ENCODE measurements around the gene MRPS18A.
"Not testable (repeated sequence)": the region's sequence is repeated elsewhere in the genome, so short reads cannot be mapped to it uniquely, and the experiment has no call there.

The MRPS18A gene

DNA sequence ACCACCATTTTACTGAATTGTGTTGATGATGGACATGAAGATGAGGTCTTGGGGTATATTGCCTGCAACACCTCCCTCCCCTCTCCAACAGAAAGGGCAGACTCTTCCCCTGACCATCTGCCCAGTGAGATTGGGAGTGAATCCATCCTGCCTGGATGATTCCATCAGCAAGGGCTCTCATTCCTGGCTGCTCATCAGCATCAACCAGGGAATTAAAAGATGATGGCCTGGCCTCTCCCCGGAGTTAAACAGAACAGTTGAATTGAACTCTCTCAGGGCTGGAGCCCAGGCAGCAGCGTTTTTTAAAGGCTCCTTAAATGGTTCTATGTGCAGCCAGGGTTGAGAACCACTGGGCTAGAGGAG is 14.6 kb upstream of the MRPS18A start:
- DNase-seq (ENCODE audit: low read depth in 1 of 2, low spot score in 1 of 2): no peak
- in situ Hi-C loops (cut with HindIII; ENCODE audit: low pct_unique_long_range_greater_than_20kb, low sequenced_read_pairs): no loop called here
- no peak for TF ChIP-seq JUND (IDR thresholded peaks at IDR 0.05; ENCODE audit: low read depth)

DNA sequence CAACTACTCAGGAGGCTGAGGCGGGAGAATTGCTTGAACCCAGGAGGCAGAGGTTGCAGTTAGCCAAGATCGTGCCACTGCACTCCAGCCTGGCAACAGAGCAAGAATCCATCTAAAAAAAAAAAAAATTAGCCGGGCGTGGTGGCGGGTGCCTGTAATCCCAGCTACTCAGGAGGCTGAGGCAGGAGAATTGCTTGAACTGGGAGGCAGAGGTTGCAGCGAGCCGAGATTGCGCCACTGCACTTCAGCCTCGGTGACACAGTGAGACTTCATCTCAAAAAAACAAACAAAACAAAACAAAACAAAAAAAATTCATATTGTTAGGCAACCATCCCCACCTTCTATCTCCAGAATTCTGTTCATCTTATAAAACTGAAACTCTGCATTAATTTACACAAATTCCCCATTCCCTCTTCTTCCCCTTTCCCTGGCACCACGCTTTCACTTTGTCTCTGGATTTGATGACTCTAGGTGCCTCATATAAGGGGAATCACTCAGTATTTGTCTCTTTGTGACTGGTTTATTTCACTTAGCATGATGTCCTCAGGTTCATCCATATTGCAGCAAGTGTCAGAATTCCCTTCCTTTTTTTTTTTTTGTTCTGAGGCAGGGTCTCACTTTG is 13.5 kb upstream of the MRPS18A start:
- in situ Hi-C loops (cut with HindIII; ENCODE audit: low pct_unique_long_range_greater_than_20kb, low sequenced_read_pairs); DNase-seq (ENCODE audit: low read depth in 1 of 2, low spot score in 1 of 2): not testable (repeated sequence)

GRCh38 chr6:43699564-43700186 is 12.1 kb upstream of the MRPS18A start:
- in situ Hi-C loops (cut with HindIII; ENCODE audit: low pct_unique_long_range_greater_than_20kb, low sequenced_read_pairs): no loop called here
- no peak for DNase-seq (ENCODE audit: low read depth in 1 of 2, low spot score in 1 of 2)
- TF ChIP-seq JUND (IDR thresholded peaks at IDR 0.05; ENCODE audit: low read depth): no peak

- in situ Hi-C loops (cut with HindIII; ENCODE audit: low pct_unique_long_range_greater_than_20kb, low sequenced_read_pairs): no loop called here
- no peak for DNase-seq (ENCODE audit: low read depth in 1 of 2, low spot score in 1 of 2)
- TF ChIP-seq JUND (IDR thresholded peaks at IDR 0.05; ENCODE audit: low read depth): no peak
These were observed 11.2 kb upstream of the MRPS18A start for GRCh38 chr6:43698584-43699349.

DNA sequence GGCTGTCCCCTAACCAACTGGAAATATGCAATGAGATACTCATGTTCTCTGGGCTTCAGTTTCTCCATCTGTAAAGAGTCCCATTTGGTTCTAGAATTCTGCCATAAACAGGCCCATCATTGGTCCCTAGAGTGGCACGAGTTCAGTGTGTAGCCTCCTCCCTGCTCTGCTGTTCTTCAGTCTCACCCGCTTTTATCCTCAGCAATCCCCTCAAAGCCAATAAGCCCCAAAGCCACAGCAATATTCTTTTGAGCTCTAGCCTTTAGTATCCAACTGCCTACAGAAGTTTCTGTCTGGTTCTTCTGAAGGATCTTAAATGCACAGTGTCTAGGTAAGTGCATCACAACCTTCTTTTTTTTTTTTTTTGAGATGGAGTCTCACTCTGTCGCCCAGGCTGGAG is 9.8 kb upstream of the MRPS18A start:
- DNase-seq (ENCODE audit: low read depth in 1 of 2, low spot score in 1 of 2): no peak
- in situ Hi-C loops (cut with HindIII; ENCODE audit: low pct_unique_long_range_greater_than_20kb, low sequenced_read_pairs): no loop called here
- no peak for TF ChIP-seq JUND (IDR thresholded peaks at IDR 0.05; ENCODE audit: low read depth)

DNA sequence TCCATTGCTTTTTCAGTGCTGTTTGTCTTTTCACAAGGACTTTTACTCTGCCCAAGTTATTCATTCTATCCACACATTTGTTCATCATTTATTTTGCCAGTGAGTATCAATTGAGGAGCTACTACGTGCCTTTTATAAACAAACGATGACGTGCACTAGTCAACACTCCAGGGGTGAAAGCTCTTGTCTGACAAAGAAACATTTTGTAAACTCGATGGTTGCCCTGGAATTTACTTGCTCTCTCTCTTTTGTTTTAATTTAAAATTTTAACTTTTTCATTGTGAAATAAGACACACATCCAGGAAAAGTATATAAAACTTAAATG is 8.3 kb upstream of the MRPS18A start:
- in situ Hi-C loops (cut with HindIII; ENCODE audit: low pct_unique_long_range_greater_than_20kb, low sequenced_read_pairs): no loop called here
- TF ChIP-seq JUND (IDR thresholded peaks at IDR 0.05; ENCODE audit: low read depth): no peak
- DNase-seq (ENCODE audit: low read depth in 1 of 2, low spot score in 1 of 2): no peak

DNA sequence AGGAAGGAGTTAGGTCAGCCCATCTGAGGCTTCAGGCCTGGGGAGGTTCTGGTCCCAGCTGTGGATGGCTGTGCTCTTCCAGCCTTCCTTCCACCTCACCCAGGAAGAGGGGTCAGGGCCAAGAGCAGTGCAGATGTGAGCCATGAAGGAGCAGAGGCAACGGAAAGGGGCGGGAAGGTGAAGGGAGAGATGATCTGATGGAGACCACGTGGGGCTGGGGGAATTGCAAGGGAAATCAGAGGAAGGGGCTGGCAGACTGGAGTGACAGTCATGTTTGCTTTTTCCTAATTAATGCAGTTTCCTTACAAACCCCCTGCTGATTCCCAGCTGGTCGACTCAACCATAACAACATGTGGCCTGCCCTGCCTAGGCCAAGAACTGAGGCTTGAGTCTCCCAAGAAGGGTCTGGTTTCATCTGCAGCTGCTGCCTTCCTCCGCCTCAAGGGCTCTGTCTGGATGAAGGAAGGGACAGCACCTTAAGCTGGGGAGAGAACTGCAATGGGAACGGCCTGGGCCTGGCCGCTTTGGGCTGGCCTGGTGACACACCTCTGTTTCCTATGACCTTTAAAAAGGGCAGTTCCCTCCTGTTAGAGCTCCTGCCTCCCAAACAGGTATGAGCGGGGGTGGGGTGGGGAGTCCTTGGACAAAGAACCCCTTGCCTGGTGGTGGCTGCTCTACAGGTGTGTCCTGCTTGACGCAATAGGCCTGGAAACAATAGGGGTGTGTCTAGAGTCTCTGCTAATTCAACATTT is 7.8 kb upstream of the MRPS18A start:
- no peak for TF ChIP-seq JUND (IDR thresholded peaks at IDR 0.05; ENCODE audit: low read depth)
- DNase-seq (ENCODE audit: low read depth in 1 of 2, low spot score in 1 of 2): no peak
- in situ Hi-C loops (cut with HindIII; ENCODE audit: low pct_unique_long_range_greater_than_20kb, low sequenced_read_pairs): no loop called here

DNA sequence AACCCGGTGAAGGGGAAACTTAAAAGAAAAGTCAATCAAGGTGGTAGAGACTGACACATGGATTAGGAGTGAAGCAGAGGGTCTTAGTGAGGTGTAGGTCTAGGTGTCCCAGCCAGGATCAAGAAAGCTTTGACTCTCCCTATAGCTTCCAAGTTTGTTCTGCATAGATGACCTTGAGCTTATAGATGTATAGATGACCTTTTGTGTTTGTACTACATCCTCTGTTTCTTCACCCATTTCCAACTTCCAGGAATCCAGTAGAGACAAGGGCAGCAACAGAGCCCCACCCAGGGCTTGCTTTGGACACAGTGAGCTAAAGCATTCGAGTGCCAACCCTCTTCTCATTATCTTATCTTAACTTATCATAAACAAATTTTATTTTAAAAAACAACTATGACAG is 1.8 kb upstream of the MRPS18A start:
- TF ChIP-seq JUND (IDR thresholded peaks at IDR 0.05; ENCODE audit: low read depth): no peak

DNA sequence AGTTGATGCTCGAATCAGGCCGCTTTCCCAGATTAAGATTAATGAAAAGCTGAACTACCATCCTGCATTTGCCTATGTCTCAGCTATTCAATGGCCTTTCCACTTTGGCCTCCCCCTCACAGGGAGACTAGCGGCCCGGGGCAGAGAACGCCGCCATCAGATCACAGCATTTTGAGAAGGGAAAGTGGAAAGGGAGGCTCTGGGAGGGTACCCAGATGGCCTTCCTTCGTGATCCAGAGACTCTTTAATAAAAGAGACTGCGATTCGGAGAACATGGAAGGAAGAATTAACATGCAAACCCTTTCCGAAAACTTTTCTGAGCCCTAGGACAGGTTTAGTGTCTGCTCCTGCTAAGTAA is 533 bp downstream of the MRPS18A start:
- in situ Hi-C loops (cut with HindIII; ENCODE audit: low pct_unique_long_range_greater_than_20kb, low sequenced_read_pairs): no loop called here
- no peak for TF ChIP-seq JUND (IDR thresholded peaks at IDR 0.05; ENCODE audit: low read depth)
- DNase-seq (ENCODE audit: low read depth in 1 of 2, low spot score in 1 of 2): no peak

More for the DNA sequence above, 1.8 kb upstream of the MRPS18A start:
- no peak for DNase-seq (ENCODE audit: low read depth in 1 of 2, low spot score in 1 of 2)
- in situ Hi-C loops (cut with HindIII; ENCODE audit: low pct_unique_long_range_greater_than_20kb, low sequenced_read_pairs): no loop called here

GRCh38 chr6:43683708-43684455 is 3.7 kb downstream of the MRPS18A start:
- in situ Hi-C loops (cut with HindIII; ENCODE audit: low pct_unique_long_range_greater_than_20kb, low sequenced_read_pairs): no loop called here
- DNase-seq (ENCODE audit: low read depth in 1 of 2, low spot score in 1 of 2): no peak
- TF ChIP-seq JUND (IDR thresholded peaks at IDR 0.05; ENCODE audit: low read depth): no peak

- DNase-seq (ENCODE audit: low read depth in 1 of 2, low spot score in 1 of 2): no peak
- no peak for TF ChIP-seq JUND (IDR thresholded peaks at IDR 0.05; ENCODE audit: low read depth)
- in situ Hi-C loops (cut with HindIII; ENCODE audit: low pct_unique_long_range_greater_than_20kb, low sequenced_read_pairs): no loop called here
These were observed 4.7 kb downstream of the MRPS18A start for GRCh38 chr6:43682724-43683429.

GRCh38 chr6:43681303-43681702 is 6.3 kb downstream of the MRPS18A start:
- TF ChIP-seq JUND (IDR thresholded peaks at IDR 0.05; ENCODE audit: low read depth): no peak
- in situ Hi-C loops (cut with HindIII; ENCODE audit: low pct_unique_long_range_greater_than_20kb, low sequenced_read_pairs): no loop called here
- no peak for DNase-seq (ENCODE audit: low read depth in 1 of 2, low spot score in 1 of 2)

Data from T47D (cell line).